ENCODE measurements around the gene FBXO42.

GRCh38 chr1:16352842-16353535, 709 bp upstream of the FBXO42 start:
- TF ChIP-seq YY1 (IDR thresholded peaks at IDR 0.05) (no peak), CTCF (IDR thresholded peaks at IDR 0.05; ENCODE audit: low read depth, low read length, missing input control) (no peak), TAF1 (conservative IDR thresholded peaks at IDR 0.05) (no peak), RAD21 (IDR thresholded peaks at IDR 0.05) (no peak), REST (IDR thresholded peaks at IDR 0.05) (no peak), MAX (IDR thresholded peaks at IDR 0.05) (no peak), FOXA1 (IDR thresholded peaks at IDR 0.05) (no peak), EGR1 (IDR thresholded peaks at IDR 0.05; ENCODE audit: low read depth in 2 of 2) (no peak)
